ENCODE measurements around the gene IL6R.

IL6R gene

GRCh38 chr1:154453574-154454352 lies 48.6 kb downstream of the IL6R start:
- DNase-seq (ENCODE audit: low spot score), result peak; percentile 61

DNA sequence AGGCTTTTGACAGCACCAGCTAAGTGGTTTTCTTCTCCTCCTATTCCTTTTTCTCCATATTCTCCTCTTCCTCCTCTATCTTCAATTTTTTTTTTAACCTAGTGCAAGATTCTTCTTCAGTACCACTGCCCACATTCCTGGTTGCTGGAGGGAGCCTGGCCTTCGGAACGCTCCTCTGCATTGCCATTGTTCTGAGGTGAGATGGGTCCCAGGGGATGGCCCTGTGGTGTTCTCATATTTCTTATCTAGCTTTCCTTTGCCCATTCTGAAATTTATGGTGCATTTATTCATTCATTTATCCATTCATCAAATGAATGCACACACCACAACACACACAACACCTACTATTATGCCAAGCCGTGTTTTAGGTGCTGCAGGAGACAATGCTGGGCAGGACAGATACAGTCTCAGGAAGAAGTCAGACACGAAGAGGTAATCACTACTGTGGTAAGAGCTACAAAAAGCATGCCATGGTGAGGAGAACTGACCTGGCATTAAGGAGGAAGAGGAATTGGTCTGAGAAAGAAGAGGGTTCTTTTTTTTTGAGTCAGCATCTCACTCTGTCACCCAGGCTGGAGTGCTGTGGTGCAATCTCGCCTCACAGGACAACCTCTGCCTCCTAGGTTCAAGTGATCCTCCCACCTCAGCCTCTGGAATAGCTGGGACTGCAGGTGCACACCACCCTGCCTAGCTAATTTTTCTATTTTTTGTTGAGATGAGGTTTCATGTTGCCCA lies 49.4 kb downstream of the IL6R start:
- no peak for DNase-seq (ENCODE audit: low spot score)

- DNase-seq (ENCODE audit: low spot score), result no peak
Measured at GRCh38 chr1:154456631-154457030, 51.5 kb downstream of the IL6R start.

- DNase-seq (ENCODE audit: low spot score), result no peak
Measured at GRCh38 chr1:154459080-154459479, 53.9 kb downstream of the IL6R start.

GRCh38 chr1:154460695-154461260 lies 55.6 kb downstream of the IL6R start:
- DNase-seq (ENCODE audit: low spot score), result no peak

DNA sequence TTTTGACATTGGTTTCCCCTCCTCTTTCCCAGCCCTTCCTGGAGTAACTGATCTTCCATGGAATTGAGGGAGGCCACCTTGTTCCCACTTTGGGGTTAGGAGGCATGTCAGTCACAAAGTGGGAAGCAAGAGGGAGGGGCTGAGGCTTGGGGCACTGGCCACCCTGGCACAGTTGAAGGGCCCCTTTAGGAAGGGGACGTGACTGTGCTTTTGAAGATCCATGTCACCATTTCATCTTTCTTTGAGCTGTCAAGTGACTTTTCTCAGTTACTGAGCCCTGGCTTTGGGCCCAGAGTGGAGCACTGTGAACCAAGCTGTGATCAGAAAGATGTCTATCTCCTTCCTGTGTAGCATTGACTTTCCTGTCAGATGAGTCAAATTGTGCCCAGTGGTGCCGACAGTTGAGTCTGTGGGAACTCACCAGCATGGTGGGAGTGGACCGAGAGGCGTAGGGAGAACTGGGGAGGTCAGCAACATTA lies 58.4 kb downstream of the IL6R start:
- peak; percentile 16 for DNase-seq (ENCODE audit: low spot score)

GRCh38 chr1:154465621-154466195 lies 60.6 kb downstream of the IL6R start:
- DNase-seq (ENCODE audit: low spot score), result no peak

- DNase-seq (ENCODE audit: low spot score), result no peak
Measured at GRCh38 chr1:154466206-154466605, 61.1 kb downstream of the IL6R start.

GRCh38 chr1:154466921-154467417 lies 61.8 kb downstream of the IL6R start:
- no peak for DNase-seq (ENCODE audit: low spot score)

DNA sequence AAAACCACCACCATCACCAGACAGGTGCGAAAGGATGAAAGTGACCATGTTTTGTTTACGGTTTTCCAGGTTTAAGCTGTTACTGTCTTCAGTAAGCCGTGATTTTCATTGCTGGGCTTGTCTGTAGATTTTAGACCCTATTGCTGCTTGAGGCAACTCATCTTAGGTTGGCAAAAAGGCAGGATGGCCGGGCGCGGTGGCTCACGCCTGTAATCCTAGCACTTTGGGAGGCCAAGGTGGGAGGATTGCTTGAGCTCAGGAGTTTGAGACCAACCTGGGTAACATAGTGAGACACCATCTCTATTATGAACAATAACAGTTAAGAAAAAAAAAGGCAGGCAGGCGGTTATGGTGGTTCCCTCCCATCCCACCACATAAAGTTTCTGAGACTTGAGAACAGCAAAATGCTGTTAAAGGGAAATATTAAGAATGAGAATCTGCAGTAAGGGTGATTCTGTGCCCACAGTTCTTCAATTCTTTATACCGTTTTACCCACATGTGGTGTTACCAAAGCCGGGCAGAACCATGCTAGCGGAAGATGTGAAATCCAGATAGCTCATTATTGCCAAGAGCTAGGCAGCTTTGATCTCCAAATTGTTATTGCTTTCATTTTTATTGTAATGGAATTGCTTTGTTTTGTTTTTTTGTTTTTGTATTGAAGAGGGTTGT lies 62.4 kb downstream of the IL6R start:
- DNase-seq (ENCODE audit: low spot score), result no peak

DNA sequence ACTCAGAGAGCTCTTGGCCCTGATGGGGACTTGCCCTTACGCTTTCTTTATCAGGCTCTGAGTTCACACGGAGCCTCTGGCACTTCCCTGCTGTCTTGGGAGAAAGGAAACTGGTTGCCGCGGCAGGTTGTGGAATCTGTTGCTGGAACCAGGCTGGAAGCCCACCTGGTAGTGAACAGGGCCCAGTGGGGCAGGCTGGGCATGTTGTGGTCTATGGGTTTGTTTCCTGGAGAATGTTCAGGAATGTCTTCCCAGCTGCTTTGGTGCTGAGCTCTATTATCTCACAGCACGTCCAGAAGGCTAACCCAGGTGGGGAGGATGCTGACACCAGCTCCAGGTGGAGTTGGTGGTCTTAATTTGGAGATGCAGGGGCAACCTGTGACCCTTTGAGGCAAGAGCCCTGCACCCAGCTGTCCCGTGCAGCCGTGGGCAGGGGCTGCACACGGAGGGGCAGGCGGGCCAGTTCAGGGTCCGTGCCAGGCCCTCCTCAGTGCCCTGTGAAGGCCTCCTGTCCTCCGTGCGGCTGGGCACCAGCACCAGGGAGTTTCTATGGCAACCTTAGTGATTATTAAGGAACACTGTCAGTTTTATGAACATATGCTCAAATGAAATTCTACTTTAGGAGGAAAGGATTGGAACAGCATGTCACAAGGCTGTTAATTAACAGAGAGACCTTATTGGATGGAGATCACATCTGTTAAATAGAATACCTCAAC lies 63.5 kb downstream of the IL6R start:
- DNase-seq (ENCODE audit: low spot score), result no peak

GRCh38 chr1:154469844-154470560 lies 64.9 kb downstream of the IL6R start:
- no peak for DNase-seq (ENCODE audit: low spot score)

DNA sequence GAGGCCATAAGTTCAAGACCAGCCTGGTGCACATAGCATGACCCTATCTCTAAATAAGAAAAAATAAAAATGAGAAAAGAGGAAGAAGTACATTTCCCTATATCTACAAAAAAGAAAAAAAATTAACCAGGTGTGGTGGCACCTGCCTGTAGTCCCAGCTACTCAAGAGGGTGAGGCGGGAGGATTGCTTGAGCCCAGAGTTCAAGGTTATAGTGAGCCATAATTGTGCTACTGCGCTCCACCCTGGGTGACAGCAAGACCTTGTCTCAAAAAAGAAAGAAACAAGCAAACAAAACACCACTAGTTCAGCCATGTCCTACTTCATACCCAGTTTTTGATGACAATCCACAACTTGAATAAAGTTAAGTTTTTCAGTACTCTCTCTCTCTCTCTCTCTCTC lies 66.2 kb downstream of the IL6R start:
- no peak for DNase-seq (ENCODE audit: low spot score)

DNA sequence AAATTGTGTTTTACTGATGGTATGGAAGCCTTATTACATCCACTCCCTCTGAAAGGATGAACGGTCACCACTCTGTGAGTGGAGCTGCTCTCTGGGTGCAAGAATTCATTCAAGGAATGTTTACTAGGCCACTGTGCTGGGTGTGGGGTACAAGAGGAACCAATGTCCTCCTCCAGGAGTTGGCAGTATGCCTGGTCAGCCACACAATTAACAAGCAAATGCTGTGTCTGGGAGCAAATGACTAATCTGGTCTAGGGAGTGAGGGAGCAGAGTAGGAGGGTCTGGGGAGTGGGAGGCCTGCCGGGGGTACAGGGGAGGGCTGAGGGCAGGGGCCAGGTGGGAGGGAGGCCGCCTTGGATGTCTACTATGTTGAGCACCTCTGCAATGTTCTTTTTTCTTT lies 69.7 kb downstream of the IL6R start:
- DNase-seq (ENCODE audit: low spot score), result peak; percentile 95

- peak; percentile 72 for DNase-seq (ENCODE audit: low spot score)
Measured at GRCh38 chr1:154476791-154477190, 71.6 kb downstream of the IL6R start.

DNA sequence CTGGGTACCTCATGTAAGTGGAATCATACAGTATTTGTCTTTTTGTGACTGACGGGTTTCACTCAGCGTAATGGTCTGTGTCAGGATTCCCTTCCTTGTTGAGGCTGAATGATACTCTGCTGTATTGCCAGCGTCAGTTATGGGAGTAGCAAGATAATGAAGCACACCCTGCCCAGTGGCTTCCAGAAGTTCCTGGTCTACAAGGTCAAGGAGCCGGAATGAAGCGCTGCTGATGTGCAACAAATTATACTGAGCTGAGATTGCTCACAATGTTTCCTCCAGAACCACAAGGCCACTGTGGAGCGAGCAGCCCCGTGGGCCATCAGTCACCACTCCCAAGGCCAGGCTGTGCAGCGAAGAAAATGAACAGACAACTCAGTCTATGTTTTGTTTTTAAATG lies 72.9 kb downstream of the IL6R start:
- DNase-seq (ENCODE audit: low spot score), result no peak

DNA sequence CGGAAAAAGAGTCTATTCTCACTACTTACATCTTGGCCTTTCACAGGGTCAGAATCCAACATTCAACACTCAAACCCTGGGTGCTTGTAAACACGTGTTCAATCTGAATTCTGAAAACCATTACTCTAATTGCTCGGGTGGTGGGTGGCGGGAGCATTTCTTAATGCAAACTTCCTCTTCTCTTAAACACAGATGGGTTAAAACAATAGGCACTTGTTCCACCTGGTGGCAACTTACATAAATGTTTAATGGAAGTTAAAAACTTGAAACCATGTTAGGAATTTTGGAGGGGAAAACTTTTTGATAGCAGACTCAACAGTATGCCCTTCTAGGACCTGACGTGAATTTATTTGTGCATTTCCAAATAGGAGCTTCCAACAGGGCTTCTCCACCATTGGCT lies 73.5 kb downstream of the IL6R start:
- peak; percentile 30 for DNase-seq (ENCODE audit: low spot score)

- DNase-seq (ENCODE audit: low spot score), result peak; percentile 84
Measured at GRCh38 chr1:154479764-154480421, 74.8 kb downstream of the IL6R start.

DNA sequence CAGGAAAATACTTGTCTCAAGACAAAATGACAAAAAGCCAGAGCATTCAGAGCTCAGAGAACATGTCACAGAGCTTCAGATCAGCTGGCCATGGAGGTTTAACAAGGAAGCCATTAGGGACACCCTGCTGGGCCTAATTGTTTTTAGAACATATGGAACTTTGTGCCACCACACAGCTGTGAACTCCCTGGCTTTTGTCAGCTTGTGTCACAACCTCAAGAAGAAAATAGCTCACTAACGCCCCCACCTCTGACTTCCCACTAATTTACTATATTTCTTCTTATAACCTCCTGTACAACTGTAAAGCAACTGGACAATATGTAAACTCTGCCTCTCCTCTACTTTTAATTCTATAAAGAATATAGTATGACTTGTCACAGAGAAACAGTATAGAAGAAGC lies 75.9 kb downstream of the IL6R start:
- no peak for DNase-seq (ENCODE audit: low spot score)
